Stimulated activated CD8-positive, alpha-beta memory T cell treated with anti-CD3 and anti-CD28 coated beads, Interleukin-15, amount 100 ng/mL, for 48 hours (primary cell): ENCODE results near the gene BRD4.
"Not testable (repeated sequence)": the region's sequence is repeated elsewhere in the genome, so short reads cannot be mapped to it uniquely, and the experiment has no call there.

Experiments
- DNase-seq, 2 donors: peaks; one replicate each; pipeline ENCODE4 v3.0.0-alpha.2; 2020; ENCODE audit warnings: low read depth in 2 of 2

BRD4 gene

GRCh38 chr19:15332311-15332996, at the start of gene BRD4:
Gene BRD4, minus strand, starts transcription at chr19:15332539. Its CDS starts 59,440 bp downstream, at chr19:15273099.
- DNase-seq, result peak; percentile 63 to 70

GRCh38 chr19:15381864-15382263, 49.5 kb upstream of the BRD4 start:
- no peak for DNase-seq

- no peak for DNase-seq
These were observed 49.1 kb upstream of the BRD4 start for GRCh38 chr19:15381429-15381828.

GRCh38 chr19:15379999-15380647, 47.8 kb upstream of the BRD4 start:
- no peak for DNase-seq

GRCh38 chr19:15379083-15379998, 47.0 kb upstream of the BRD4 start, which contains the start of gene AKAP8:
Gene AKAP8, minus strand, starts transcription at chr19:15379787. Its CDS starts 56 bp downstream, at chr19:15379731.
- peak; percentile 97 to 98 for DNase-seq

- DNase-seq, result peak; percentile 27 to 40
These were observed 46.3 kb upstream of the BRD4 start for GRCh38 chr19:15378534-15379082.

- DNase-seq, result no peak
These were observed 42.6 kb upstream of the BRD4 start for GRCh38 chr19:15374796-15375440.

- DNase-seq, result no peak
These were observed 41.8 kb upstream of the BRD4 start for GRCh38 chr19:15374105-15374651.

GRCh38 chr19:15373644-15374043, 41.3 kb upstream of the BRD4 start:
- no peak for DNase-seq

GRCh38 chr19:15372891-15373301, 40.6 kb upstream of the BRD4 start:
- no peak for DNase-seq

- peak in 1 of 2 donors; percentile 40 for DNase-seq
These were observed 40.1 kb upstream of the BRD4 start for GRCh38 chr19:15372470-15372869.

GRCh38 chr19:15371786-15372380, 39.5 kb upstream of the BRD4 start:
- DNase-seq, result no peak

GRCh38 chr19:15371119-15371518, 38.8 kb upstream of the BRD4 start:
- DNase-seq, result no peak

GRCh38 chr19:15369594-15369891, 37.2 kb upstream of the BRD4 start:
- no peak for DNase-seq

- no peak for DNase-seq
These were observed 36.7 kb upstream of the BRD4 start for GRCh38 chr19:15368798-15369593.

GRCh38 chr19:15368051-15368632, 35.8 kb upstream of the BRD4 start:
- no peak for DNase-seq

- DNase-seq, result no peak
These were observed 35.1 kb upstream of the BRD4 start for GRCh38 chr19:15367439-15367838.

GRCh38 chr19:15365264-15365663, 32.9 kb upstream of the BRD4 start:
- no peak for DNase-seq

GRCh38 chr19:15363791-15364190, 31.5 kb upstream of the BRD4 start:
- not testable (repeated sequence) for DNase-seq

GRCh38 chr19:15363048-15363447, 30.7 kb upstream of the BRD4 start:
- DNase-seq, result not testable (repeated sequence)
